Inflammatory macrophage treated with lipopolysaccharide for 4 hours (primary cell): ENCODE data around the gene NEK6.
A peak's percentile ranks its signal among the peaks of the same experiment; 100 is the strongest.

ENCODE experiments used
- DNase-seq: peaks from one replicate; pipeline ENCODE4 v3.0.0-alpha.2; 2020

NEK6 gene

DNA sequence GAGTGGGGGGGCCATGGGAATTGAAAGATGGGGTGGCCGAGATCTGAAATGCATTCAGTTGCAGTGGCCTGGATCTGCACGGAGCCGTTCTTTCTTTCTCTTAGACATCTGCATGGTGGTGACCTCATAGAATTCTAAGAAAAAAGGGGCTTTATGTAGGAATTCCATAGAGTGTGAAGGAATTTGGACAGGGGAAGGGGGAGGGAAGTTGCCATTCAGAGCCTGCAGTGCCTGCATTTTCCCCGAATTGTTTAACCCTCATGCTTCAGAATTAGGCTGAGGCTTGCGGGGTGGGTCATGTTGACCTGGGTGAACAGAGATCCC, 4.9 kb downstream of the NEK6 start:
- DNase-seq: no peak

- DNase-seq: peak; percentile 69
Measured at GRCh38 chr9:124263213-124263612, 5.5 kb downstream of the NEK6 start.

- DNase-seq: no peak
Measured at GRCh38 chr9:124263800-124264426, 6.2 kb downstream of the NEK6 start.

DNA sequence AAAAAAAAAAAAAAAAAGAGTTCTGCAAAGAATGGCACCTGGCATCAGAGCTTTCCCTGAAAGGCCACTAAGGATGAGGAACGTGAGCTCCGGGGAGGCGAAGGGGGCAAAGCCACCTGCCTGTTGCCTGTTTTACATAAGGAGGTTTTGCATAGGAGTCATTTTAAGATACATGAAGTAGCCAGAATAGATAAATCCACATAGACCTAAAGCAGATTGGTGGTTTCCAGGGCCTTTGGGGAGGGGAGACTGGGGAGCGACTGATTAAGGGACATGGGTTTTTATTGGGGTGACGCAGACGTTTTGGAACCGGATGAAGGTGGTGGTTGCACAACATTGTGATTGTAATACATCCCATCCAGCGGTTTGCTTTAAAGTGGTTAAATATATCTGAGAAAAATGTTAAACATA, 7.1 kb downstream of the NEK6 start:
- DNase-seq: peak; percentile 61

GRCh38 chr9:124265551-124265950, 7.8 kb downstream of the NEK6 start:
- no peak for DNase-seq

DNA sequence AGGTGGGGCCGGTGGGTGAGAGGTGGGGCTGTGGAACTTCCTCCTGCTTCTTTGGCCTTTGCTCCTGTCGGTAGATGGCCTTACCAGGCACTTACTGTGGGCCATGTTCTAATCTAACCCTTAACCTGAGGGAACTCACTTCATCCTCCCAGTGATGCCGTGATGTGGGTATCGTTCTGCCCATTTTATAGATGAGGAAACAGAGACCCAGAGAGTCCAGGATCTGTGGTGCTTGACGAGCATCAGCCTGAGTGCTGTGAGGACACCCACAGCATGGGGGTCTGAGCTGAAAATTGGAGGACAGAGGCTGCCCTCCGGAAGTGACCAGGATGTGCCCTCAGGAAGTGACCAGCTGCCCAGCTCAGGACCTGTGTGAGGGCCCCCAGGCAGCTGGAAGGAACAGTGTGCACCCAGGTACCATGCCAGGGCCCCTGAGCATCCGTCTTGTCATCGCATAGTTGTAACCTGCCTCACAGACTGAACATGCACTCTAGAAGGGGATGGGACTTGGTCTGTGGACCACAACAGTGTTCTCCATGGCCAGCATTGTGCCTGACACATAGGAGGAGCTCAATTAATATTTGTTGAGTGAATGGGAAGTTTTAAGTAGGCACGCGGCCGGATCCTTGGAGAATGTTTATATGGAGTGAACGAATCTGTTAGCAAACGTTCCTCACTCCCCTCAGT, 8.5 kb downstream of the NEK6 start:
- DNase-seq: no peak

GRCh38 chr9:124266826-124267201, 9.1 kb downstream of the NEK6 start:
- no peak for DNase-seq

DNA sequence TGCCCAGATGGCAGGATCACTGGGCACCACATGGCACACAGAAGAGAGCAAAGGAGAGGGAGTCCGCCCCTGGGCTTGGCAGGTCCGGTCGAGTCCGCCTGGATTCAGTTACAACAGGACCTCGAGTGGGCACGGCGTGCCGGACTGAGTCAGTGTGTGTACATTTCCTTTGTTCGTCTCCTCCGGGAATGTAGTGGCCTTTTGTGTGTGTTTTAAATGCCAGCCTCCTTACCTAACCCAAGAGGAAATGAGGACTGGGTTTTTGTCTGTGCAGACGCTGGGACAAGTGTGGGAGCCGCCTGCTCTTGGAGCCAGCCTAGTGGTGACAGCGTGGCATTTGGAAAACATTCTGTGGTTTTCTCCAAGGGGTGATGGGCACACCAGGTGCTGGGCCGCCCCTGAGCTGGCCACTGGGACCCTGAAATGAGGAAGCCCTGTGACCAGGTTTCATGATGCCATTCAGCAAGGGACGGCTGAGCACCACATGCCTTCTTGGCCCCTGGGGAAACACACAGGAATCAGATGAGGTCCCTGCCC, 9.6 kb downstream of the NEK6 start:
- DNase-seq: peak; percentile 93

- no peak for DNase-seq
Measured at GRCh38 chr9:124268248-124268647, 10.5 kb downstream of the NEK6 start.

DNA sequence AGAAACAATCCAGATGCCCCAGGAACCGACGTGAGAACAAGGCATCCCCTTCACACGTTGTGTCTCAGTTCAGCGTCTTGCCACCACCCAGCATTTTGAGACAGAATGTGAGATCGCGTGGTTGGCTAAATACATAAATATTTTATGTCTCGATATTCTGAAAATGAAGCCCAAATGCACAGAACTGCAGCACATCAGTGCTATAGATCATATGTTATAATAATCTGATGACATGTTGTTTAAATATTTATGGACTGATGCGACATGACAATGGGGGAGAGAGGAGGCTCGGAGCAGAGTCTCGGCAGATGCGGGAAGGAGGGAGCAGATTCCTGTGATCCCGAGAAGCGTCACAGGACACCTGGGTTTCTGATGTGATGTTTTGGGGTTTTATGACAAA, 10.9 kb downstream of the NEK6 start:
- no peak for DNase-seq

DNA sequence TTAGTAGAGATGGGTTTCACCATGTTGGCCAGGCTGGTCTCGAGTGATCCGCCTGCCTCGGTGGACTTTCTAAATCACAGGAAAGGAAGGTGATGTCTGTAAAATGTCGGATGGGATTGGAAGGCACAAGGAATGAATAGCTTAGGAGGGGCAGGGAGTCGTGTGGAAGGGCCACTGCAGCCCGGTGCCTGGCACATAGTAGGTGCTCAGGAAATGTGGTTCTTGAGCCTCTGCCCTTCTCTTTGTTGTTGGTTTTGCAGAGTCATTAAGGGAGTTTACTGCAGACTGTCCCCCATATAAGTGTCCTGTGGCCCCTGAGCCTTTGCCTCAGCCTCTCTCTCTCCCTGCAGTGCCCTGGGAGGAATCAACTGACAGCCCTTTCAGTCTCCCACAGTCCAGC, 11.8 kb downstream of the NEK6 start:
- DNase-seq: no peak

GRCh38 chr9:124270504-124271335, 13.0 kb downstream of the NEK6 start:
- peak; percentile 43 for DNase-seq

DNA sequence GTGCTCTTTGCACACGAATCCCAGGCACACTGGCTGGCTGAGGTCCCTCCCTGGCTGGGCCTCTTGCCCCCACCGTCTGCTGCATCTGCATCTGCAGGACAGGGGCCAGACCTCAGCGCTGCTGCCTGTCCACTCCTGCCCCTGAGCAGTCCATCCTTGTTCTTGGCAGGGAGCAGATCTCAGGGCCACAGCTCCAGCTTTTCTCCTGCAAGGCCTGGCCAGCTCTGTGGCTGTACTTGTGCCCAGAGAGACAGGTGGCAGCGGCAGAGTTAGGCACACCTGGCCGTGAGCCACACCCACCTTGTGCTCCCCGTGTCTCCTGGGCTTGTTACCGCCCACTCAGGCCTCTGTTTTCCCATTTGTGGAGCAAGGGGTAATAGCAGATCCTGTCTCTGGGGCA, 13.9 kb downstream of the NEK6 start:
- DNase-seq: no peak

DNA sequence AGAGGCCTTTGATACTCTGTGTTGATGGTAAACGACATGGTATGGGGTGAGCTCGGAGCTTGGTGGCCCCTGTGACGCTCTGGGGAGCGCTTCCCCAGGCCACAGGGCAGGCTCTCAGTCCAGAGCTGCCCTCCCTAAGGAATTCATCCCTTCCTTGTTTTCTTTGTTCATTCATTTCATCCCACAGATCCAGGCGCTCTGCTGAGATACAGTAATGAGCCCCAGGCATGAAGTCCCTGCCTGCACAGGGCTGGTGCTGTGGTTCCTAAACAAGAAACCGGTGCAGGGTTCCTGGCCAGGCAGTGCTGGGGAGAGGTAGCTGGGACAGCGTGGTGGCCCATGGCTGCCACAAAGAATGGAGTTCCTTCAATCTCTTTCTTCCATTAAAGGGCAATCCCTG, 14.4 kb downstream of the NEK6 start:
- no peak for DNase-seq

GRCh38 chr9:124272979-124273378, 15.2 kb downstream of the NEK6 start:
- peak; percentile 66 for DNase-seq

GRCh38 chr9:124273427-124274160, 15.8 kb downstream of the NEK6 start:
- DNase-seq: no peak

DNA sequence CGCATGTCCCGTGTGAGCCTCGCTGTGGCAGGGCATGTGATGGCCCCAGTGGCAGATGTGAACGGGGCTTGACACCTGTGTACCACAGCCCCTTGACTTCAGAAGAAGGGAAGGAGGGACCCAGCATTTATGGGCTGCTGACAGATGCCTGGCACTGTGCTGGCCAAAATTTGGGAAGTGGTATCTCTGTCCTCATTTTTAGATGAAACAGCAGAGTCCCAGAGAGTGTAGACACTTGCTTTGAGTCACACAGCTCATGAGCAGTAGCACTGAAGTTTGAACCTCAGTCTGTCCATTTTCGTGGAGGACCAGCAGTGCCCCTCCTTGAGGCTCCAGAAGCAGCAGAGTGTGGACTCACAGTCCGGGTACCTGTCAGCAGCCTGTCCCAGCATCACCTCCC, 16.5 kb downstream of the NEK6 start:
- DNase-seq: peak; percentile 53

DNA sequence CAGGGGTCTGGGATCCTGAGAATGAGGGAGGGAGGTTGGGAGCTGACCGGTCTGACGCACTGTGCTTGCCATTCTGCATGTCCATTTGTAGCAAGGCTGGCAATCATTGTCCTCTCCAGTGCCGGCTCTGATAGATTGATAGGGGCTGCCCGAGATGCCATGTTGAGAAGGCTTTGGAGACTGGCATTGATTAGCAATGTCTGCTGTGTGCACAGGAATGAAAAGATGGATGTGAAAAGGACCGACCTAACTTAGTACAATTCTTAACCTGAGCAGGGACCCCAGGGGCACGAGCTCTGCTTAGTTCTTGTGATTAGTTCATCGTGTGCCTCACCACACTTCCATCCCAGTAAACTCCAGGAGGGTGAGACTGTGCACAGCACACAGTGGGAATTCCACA, 17.0 kb downstream of the NEK6 start:
- DNase-seq: no peak

GRCh38 chr9:124277420-124277819, 19.7 kb downstream of the NEK6 start:
- no peak for DNase-seq

DNA sequence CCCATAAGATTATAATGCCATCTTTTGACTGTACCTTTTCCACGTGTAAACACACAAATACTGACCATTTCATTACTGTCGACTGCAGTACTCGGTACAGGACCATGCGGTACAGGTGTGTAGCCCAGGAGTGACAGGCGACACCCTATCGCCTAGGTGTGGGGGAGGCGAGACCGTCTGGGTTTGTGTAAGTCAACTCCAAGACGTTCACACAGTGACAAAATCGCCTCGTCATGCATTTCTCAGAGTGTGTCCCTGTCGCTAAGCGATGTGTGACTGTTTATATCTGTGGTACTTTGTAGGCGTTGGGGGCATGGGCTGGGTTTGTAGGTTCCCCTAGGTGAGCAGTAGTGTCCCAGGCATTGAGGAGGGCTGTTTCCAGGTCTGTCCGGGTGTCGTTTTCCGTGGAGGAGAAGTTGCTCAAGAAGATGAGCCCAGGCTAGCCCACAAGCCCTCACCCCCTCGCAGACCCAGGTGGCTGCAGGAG, 20.3 kb downstream of the NEK6 start:
- DNase-seq: peak; percentile 69

DNA sequence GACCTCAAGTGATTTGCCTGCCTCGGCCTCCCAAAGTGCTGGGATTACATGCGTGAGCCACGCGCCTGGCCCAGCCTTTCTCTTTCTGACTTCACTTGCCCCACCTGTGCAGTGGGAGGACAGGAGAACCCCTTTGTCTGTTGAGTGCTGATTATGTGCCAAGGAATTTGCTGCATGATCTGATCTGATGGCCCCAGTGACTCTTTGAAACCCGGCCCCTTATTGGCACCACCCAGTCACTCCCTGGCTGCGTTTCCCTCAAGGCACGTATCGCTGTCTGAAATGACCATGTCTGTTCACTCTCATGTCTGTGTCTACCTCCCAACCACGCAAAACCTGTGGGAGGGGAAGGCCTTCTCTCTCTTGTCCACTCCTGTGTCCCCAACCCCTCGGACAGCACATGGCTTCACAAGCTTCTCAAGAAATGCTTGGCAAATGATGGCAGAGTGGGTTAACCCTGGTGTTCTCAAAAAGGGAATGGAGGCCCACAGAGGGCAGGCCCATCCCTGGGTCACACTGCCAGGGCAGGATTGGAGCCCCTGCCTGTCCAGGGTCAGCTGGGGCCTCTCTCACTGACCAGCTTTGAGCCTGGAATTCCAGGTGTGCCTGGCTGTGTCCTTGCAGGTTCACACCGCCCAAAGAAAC, 21.9 kb downstream of the NEK6 start:
- no peak for DNase-seq

DNA sequence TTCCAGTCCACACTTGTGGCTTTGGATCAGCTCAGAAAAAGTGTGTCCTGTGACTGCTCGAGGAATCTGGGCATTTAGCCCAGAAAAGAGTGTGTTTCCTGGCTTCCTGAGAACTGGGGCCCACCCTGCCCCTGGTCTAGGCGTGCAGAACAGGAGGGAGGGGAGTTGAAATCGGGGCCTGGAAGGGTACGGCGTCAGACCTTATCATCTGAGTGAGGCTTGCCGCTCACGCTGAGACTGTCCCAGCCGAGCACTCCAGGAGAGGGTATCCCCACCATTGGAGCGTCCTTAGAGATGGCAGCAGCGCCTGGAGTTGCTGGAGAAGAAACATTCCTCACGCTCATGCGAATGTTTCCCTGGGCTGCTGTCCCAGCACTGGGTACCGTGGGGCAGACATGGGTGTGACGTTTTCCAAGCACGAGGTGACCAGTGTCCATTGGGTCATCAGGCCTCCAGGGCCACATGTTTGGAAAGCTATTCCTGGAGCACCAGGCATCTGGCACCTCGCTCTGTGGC, 22.5 kb downstream of the NEK6 start:
- DNase-seq: no peak
